G401 (cell line): ENCODE results near the gene ITGAV. TPM values are rescaled to one million over a fixed set of nuclear protein-coding genes. Genes with fewer than 3 reads are reported as not detected.
A peak's percentile ranks its signal among the peaks of the same experiment; 100 is the strongest.
"Not testable (repeated sequence)": the region's sequence is repeated elsewhere in the genome, so short reads cannot be mapped to it uniquely, and the experiment has no call there.

Experiments
- DNase-seq: peaks from one replicate; pipeline ENCODE4 v3.0.0-alpha.2; 2015; ENCODE audit warnings: low spot score
- in situ Hi-C: cut with HindIII; loops from 2 replicates; pipeline ENCODE4 v1.10.0; 2016; ENCODE audit warnings: low sequenced_read_pairs, mixed read lengths
- total RNA-seq: library from RNA; depleted of rRNA; stranded (reverse); fragments of >200 nt; shearing (Covaris generic); gene quantifications from 2 replicates; pipeline ENCODE4 v1.2.3, GENCODE V29; 2014; rRNA removed

ITGAV gene
- 125 and 172 TPM in 2 replicates for total RNA-seq

GRCh38 chr2:186589612-186590349, at the start of gene ITGAV:
Gene ITGAV (plus strand): TSS chr2:186590056. CDS start chr2:186590339, 283 bp downstream.
- in situ Hi-C loops, result no loop called here

GRCh38 chr2:186540941-186541340, 48.9 kb upstream of the ITGAV start:
- DNase-seq, result no peak
- in situ Hi-C loops, result no loop called here

More at GRCh38 chr2:186589612-186590349, at the start of gene ITGAV:
- DNase-seq, result peak; percentile 87

DNA sequence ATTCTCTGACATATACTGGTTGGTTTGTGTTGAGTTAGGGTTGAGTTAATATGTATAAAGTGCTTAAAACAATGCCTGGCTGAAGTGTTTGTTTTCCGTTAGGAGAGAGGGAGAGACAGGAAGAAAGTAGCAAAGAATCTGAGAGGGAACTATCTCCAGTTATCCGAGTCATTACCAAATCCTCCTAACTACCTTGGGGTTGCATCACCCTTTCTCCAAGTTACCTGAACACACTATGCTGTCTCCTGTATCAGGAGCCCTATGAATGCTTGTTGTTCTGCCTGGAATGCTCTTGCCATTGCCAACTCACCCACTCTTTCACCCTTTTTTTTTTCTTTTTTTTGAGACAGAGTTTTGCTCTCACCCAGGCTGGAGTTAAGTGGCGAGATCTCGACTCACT, 47.9 kb upstream of the ITGAV start:
- DNase-seq, result no peak
- in situ Hi-C loops, result no loop called here

- no peak for DNase-seq
- in situ Hi-C loops, result no loop called here
Observed at GRCh38 chr2:186543561-186544131, 46.2 kb upstream of the ITGAV start.

GRCh38 chr2:186544255-186544675, 45.6 kb upstream of the ITGAV start:
- peak; percentile 59 for DNase-seq
- in situ Hi-C loops, result no loop called here

DNA sequence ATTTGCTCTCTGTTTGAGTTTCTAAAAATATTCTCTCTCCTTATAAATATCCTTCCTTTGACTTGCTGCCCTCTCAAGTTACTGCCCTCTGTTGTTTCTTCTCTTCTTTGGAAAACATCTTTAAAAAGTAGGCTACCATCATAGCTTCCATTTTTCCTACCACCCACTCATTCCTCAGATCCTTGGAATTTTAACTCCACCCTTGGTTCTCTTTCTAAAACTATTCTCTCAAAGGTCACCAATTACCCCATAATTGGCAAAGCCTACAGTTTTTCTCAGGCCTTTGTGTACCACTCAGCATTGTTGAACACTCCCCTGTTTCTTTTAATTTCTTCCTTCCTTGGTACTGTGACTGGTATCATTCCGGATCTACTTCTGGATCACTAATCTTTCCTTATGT, 43.0 kb upstream of the ITGAV start:
- in situ Hi-C loops, result no loop called here
- no peak for DNase-seq

- no peak for DNase-seq
- in situ Hi-C loops, result no loop called here
Observed at GRCh38 chr2:186551323-186552050, 38.4 kb upstream of the ITGAV start.

- in situ Hi-C loops, result no loop called here
- no peak for DNase-seq
Observed at GRCh38 chr2:186554429-186554828, 35.4 kb upstream of the ITGAV start.

DNA sequence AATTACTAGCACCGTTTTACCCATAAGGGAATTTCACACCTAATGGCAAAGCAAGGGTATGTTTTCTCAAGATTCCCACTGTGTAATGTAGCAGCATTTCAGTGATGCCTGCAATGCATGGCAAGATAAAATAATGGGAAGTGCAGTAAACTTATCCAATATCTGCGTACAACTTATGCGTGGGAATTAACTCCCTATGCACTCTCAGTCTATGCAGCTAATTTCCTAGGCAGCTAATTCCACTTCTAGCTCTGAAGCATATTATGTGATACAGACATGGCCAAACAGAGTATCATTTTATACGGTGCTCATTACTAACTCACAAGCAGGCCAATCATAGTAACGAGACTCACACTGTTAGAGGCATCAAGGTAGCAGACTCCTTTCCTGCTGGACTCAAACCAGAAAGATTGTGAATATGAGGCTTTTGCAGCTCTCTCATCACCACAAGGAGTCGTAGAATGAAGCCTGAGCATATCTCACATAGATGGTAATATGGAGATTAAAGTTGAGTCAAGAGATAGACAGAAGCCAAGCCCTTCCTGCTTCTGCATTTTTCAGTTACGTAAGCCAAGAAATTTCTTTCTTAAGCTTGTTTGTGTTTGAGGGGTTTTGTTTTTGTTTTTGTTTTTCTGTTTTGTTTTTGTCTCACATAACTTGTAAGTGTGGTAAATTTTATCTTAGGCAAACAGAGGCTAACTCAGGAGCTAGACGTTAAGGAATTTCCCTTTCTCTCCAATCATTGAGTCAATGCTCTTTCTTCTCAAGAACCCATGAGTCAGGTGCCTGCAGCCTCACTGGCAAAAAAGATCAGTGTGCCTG, 34.8 kb upstream of the ITGAV start:
- in situ Hi-C loops, result no loop called here
- DNase-seq, result no peak

DNA sequence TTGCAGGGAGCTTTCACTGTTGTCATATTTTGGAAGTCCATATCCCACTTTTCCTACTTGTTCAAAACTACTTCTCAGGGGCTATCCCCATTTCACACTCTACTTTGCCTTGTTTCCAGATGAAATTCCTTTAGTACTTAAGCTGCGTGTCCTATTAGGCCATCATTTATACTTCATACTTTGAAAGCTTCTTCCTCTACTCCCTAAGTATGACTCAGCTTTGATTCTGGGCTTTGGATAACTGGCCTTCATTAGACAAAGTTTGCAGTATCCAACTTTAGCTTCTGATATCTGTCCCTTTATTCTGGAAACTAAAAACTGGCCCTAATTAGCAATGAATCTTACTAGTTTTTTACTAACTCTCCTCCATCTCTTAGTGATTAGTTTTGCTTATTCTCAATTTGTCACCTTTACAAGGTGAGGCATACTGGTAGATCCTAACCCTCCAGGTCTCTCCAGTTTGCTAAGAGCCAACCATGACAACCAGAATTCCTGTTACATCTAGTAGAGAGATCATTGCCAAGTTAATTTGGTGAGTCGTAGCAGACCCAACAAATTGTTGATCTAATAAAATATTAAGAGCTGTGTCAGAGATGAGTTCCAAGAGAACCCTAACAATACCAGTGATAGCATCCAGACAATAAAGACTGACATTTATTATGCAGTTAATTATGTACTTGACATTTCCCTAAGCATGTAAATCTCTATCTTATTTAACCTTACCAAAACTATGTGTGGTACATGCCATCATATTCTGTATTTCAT, 31.2 kb upstream of the ITGAV start:
- in situ Hi-C loops, result no loop called here
- DNase-seq, result no peak

DNA sequence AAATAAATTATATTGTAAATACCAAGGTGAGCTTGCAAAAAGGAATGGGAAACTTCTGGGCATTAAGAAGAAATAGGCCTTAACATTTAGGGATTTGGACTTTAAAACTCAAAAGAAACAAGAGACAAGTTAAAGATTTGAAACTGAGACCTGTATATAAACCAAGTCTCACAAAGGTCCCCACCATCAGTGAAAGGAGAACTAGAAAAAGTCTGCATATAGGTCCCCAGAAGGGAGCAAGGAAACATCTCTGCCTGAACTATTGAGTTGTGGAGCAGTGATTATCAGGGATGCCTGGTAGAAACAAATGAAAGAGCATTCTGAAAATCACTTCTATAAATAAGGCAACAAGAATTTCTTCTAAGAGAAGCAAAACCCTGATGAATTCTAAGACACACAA, 30.5 kb upstream of the ITGAV start:
- DNase-seq, result no peak
- in situ Hi-C loops, result no loop called here

DNA sequence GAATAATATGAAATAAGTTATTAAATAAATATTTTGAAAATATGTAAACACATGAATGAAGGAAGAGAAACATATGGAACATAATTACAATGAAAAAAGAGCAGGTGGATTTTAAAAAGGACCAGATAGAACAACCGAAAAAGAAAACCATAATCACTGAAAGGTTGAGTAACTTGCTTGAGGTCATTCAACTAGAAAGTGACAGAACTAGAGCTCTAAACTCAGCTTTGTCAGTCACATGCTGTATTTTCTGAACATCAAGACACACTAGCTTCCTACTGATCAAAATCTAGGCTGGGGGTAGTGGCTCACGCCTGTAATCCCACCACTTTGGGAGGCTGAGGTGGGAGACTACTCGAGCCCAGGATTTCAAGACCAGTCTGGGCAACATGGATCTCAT, 30.0 kb upstream of the ITGAV start:
- in situ Hi-C loops, result no loop called here
- no peak for DNase-seq

DNA sequence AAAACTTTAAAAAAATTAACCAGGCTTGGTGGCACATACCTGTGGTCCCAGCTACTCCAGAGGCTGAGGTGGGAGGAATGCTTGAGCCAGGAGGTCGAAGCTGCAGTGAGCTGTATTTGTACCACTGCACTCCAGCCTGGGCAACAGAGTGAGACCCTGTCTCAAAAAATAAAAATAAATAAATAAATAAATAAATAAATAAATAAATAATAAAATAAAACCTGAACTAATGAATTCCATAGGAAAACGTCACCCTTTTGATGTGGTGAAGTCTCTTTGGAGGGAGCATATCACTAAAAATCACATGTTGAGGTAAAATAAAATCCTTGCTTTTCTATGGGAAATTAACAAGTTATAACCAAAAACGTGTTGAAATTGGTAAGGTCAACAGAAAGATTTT, 29.6 kb upstream of the ITGAV start:
- in situ Hi-C loops, result no loop called here
- DNase-seq, result no peak

- DNase-seq, result no peak
- in situ Hi-C loops, result no loop called here
Observed at GRCh38 chr2:186561467-186562208, 28.2 kb upstream of the ITGAV start.

- no peak for DNase-seq
- in situ Hi-C loops, result no loop called here
Observed at GRCh38 chr2:186562209-186562578, 27.7 kb upstream of the ITGAV start.

DNA sequence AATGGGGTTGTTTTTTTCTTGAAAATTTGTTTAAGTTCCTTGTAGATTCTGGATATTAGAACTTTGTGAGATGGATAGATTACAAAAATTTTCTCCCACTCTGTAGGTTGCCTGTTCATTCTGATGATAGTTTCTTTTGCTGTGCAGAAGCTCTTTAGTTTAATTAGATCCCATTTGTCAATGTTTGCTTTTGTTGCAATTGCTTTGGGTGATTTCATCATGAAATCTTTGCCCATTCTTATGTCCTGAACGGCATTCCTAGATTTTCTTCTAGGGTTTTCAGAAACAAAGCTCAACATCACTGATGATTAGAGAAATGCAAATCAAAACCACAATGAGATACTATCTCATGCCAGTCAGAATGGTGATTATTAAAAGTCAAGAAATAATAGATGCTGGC, 21.3 kb upstream of the ITGAV start:
- DNase-seq, in situ Hi-C loops: not testable (repeated sequence)

DNA sequence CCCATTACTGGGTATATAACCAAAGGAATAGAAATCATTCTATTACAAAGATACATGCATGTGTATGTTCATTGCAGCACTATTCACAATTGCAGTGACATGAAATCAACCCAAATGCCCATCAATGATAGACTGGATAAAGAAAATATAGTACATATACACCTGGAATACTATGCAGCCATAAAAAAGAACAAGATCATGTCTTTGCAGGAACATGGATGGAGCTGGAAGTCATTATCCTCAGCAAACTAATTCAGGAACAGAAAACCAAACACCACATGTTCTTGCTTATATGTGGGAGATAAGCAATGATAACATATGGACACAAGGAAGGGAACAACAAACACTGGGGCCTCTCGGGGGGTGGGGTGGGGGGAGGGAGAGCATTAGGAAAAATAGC, 20.7 kb upstream of the ITGAV start:
- DNase-seq, in situ Hi-C loops: not testable (repeated sequence)

DNA sequence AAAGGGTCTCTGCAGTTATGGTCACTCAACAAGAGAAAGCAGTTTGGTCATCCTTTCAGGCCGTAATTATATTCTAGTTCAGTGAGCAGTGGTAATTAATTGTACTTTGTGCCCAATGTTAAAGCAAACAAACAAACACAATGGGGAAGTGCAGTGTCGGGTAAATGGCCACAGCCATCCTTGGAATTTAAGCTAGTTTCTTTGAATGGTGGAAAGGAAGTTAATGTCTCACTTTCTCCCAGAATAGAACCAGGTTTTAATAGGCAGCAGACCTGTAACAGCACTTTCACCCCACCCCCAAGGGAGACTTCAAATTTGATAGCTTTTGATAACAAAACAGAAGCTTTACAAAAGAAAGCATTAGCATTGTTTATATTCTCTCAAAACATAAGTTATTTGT, 20.0 kb upstream of the ITGAV start:
- in situ Hi-C loops, result no loop called here
- DNase-seq, result no peak
